Hindlimb muscle (tissue), 1 donor: ENCODE results near the gene IFI27L2. TPM values are rescaled to one million over a fixed set of nuclear protein-coding genes. Genes with fewer than 3 reads are reported as not detected.
"Not testable (repeated sequence)": the region's sequence is repeated elsewhere in the genome, so short reads cannot be mapped to it uniquely, and the experiment has no call there.

Experiments
- DNase-seq: peaks from one replicate; pipeline ENCODE4 v3.0.0-alpha.2; 2013
- polyA plus RNA-seq: library from polyadenylated mRNA; unstranded; fragments of 120-200 nt; gene quantifications from one replicate; pipeline ENCODE4 v1.2.1, GENCODE V29; 2013; ENCODE audit not compliant: insufficient read length

Gene IFI27L2, protein sequence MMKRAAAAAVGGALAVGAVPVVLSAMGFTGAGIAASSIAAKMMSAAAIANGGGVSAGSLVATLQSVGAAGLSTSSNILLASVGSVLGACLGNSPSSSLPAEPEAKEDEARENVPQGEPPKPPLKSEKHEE
- 12.7 TPM for polyA plus RNA-seq

DNA sequence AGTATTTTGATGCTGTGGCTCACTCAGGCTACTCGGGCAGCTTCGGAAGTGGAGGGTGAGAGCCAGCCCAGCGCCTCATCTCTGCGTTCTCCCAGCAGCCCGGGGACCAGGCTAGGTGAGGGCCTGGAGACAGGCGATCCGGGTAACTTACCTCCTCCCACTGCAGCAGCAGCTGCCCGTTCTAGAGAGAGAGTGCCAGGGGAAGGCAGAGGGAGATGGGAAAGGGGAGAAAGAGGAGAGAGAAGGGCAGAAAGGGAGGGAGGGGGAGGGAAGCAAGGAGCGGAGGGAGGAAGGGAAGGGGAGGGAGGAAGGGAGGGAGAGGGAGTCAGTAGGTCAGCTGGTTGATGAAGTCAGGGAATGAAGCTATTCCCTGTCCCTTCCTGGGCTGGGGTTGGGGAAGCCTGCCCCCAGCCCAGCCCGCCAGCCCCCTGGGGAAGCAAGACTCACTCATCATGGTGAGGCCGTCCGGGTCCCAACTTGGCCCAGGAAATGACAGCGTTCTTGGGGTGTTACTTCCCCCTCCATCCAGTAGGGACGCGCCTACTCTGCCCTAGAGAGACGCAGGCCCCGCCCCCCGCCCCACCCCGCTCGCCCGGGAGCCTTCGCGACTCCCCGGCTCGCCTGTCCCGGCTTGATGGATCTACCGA is at the start of gene IFI27L2:
Gene IFI27L2 (minus strand): TSS at position 494 of the 647 bp plus-strand sequence. CDS start 40 bp downstream, at position 454.
- peak; percentile 67 for DNase-seq

DNA sequence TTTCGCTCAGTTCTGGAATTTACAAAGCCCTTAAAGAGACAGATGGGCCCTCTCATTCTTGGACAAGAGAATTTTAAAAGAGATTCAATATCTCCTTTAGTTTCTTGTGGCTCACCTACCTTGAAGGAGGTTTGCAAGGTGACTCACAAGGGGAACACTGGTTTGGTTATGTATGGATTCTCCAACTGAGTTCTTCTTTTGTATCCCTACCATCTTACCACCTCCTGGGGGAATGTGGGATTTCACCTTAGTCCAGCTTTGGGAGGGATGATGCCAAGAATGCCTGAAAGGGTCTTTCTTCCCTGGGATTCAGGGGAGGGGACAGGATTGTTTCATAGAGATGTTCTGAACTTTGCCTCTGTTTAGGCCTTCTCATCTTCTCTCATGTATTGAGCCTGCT is 48.4 kb upstream of the IFI27L2 start:
- DNase-seq = no peak

DNA sequence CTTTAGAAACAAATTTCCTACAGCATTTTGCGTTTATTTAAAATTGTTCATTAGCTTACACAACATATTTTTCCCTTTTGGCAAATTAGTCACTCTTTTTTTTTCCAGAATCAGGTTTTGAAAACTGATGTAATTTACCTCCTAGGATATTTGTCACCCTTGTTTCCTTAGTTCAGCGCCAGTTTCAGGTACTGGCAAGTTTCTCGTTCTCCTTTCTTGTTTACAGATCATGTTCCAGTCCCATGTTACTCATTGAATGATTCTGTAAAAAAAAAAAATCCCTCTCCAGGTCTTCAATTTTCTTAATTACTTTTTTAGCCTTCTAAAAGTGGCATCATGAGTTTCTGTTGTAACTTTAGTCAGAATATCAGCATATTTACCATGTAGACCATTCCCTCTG is 47.4 kb upstream of the IFI27L2 start:
- no peak for DNase-seq

DNA sequence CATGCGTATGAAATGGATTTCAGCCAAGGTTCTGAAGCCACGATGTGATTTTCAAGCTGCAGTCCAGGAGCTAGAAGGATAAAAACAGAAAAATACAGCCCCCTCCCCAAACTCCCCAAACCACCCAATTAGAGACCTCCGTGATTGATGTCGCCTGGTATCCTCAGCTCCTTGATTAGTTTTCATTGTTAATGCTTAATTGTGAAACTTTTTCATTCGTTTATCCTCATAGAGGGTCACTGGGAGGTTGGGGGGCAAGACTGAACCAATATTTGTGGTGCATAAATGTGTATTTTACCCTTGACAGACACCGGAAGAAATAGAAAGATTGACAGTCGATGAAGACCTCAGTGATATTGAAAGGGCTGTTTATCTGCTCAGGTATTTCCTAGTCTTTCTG is 46.3 kb upstream of the IFI27L2 start:
- DNase-seq = no peak

DNA sequence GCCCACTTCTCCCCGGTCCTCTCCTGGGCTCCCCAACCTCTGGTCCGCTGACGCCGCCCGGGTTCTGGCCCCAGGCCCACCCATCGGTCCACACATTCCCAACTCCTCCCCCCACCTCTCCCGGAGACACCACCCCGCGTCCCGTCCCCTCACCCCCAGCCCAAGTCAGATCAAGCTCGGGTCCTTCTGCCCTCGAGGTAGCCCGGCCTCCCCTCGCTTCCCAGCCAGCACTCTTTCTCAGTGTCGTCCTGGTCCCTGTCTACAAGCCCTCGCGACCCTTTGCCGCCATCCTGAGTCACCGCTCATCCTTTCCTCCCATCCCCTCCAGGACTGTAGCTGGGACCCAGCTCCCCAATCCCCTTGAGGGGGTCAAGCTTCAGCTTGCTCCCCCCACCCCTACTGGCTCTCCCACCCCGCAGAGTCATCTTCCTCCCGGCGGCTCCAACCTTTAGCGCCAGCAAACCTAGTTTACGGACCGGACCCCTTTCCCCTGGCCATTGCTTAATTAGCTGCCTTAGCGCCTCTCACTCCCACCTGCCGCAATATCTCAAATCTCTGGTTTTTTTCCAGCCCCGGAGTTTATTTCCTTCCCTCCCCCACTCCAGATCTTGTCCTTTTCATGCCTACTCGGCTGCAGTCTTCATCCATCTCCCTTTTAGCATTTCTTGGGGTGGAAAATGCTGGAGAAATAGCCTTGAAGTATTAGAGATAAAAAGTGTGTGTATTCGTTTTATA is 45.8 kb upstream of the IFI27L2 start:
- DNase-seq = no peak

DNA sequence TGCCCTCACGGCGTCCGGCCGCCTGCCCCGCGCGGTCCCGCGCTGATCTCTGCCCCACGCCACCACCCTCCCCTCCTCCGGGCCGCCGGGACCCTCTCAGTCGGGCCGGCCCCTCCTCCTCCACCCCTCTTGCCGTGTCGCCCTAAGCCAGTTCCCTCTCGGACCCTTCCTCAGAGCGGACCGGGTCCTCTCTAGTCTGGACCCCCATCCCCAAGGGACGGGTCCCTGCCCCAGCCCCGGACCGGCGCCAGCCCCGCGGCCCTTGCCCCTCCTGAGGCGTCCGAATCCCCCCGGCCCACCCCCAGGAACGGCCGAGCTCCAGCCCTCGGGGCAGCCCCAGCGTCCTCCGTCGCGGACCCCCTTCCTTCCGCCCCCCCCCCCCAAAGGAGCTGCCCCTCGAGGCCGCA is 45.2 kb upstream of the IFI27L2 start:
- no peak for DNase-seq

DNA sequence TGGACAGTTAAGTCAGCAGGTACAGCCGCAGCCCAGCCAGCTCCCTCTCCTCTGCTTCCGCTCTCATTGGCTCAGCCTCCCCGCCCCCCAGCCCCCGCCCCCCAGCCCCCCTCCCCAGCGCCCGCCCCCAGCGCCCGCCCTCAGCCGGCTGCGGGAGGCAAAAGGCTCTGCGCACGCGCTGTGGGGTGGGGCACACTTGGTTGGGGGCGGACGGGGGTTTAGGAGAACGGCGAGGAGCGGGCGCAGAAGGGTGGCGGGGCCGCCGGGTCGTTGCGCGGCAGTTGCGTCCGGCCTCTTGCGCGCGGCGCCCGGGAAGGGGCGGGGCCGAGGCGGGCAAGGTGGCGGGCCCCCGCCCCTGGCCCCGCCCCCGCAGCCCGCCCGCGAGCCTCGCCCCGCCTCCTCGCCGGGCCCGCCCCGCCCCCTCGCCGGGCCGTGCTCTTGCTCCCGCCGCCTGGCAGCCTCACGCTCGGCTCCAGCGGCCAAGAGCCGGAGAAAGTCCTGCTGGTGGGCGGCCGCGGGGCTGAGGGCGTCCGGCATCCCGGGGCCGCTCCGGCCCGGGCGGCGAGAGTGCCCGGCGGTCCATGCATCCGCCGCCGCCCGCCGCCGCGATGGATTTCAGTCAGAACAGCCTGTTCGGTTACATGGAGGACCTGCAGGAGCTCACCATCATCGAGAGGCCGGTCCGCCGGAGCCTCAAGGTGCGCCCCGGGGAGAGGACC is 44.6 kb upstream of the IFI27L2 start, which contains the start of gene PPP4R4:
Gene PPP4R4 (plus strand): TSS at position 438 of the 719 bp plus-strand sequence. CDS start 144 bp downstream, at position 582.
- DNase-seq = peak; percentile 71

DNA sequence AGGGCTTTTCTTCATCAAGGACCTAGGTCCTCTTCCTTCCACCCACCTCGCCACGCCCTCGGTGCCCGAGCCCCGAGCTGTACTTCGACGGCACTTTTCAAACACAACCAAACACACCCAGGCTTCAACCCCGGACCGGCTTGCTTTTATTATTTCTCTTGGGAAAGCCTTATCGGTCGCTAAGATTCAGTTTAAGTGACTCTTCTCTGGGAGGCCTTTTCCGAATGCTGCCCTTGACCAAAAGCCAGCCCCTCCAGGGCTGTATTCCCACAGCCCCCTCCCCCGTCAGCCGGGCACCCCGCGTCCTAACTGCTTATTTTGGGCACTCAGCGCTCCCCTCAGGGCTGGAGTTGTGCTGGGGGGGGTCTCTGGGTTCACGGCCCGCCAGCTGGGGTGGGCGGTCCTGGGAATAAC is 44.1 kb upstream of the IFI27L2 start:
- no peak for DNase-seq

DNA sequence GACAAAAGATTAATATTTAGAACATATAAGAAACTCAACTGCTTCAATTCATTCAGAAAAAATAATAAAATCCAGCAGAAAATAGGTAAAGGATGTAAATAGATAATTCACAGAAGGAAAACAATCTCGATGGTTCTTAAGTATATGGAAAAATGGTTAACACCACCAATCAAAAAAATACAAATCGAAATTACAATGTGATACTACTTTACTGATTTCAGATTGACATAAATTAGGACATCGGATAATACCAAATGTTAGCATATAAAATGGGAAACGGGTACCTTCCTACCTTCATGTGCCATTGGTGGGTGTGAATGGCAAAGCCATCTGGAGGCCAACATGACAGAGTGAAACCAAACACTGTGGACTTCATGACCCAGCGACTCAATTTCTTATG is 43.1 kb upstream of the IFI27L2 start:
- DNase-seq = no peak

DNA sequence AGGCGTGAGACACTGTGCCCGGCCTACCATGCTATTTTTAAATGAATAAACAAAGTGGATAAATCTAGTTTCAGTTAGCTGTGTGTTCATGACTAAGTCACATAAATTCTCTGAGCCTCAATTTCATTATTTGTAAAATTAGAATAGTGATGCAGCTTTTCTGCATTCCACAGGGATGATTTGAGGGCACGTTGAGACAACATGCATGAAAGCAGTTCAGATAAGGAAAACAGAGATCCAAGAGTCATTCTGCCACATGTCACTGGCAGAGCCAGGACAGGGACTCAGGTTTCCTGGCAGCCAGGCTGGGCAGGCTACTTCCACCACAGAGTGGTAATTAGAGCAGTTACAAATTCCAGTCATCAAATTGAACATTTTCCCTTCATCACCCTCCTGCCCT is 41.8 kb upstream of the IFI27L2 start:
- no peak for DNase-seq

DNA sequence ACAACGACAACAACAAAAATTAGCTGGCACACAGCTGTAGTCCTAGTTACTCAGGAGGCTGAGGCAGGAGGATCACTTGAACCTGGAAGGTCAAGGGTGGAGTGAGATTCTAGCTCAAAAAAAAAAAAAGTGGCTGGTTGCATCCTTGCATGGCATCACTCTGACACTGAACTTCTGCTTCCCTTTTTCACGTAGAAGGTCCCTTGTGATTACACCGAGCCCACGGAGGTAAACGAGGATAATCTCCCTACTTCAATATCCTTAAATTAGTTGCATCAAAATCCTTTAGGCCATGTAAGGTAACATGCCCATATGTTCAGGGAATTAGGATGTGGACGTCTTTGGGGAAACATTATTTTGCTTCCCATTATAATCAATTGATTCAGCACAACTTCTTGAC is 40.7 kb upstream of the IFI27L2 start:
- DNase-seq = no peak

DNA sequence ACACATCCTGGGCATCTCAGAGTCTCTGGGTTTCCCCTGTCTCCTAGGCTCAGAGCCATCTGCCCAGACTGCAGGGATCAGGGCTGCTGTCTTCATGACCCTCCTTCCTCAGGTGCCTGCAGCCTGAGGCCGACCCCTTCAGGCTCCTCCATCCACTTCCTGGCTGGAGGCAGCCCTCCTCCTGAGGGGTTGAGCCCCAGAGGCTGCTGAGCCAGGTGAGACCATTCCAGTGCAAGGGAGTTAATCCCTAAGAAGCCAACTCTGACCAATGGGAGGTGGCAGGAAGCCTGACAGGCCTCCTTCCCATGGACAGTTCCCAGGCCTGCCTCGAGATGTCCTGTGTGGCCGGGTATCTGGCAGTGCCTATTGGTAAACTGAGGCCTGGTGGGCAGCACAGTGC is 36.3 kb upstream of the IFI27L2 start:
- DNase-seq = no peak

DNA sequence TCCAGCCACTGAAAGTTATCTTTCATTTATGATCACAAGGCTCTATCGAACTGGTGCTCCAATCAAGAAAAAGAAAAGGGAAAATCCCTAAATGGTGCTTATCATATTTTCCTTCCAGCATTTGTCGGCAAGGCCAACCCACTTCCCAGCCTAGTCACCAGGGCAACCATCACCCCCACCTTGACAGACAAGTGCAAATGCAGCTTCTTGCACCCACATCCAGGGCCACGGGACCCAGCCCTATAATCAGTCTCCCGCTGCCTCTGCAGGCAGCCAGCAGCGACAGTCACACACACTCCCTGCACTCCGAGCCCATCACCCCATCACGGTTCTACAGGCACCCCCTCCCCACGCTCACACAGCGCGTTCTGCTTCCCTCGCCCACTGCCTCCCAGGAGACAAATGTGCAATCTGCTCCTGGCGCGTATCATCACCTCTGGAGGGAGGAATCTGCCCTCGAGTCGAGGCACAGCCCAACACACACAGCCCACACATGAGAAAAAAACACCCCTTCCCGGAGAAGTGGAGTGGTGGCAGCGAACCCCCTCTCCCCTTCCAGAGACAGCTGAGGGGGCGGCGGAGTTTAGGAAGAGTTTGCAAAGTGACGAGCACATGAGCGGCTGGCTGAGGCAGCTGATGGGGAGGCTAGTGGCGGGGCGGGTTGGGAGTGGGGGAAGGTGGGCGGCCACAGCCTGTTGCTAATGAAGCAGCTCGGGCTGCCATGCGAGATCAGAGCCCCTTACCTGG is 35.5 kb upstream of the IFI27L2 start:
- DNase-seq = no peak

DNA sequence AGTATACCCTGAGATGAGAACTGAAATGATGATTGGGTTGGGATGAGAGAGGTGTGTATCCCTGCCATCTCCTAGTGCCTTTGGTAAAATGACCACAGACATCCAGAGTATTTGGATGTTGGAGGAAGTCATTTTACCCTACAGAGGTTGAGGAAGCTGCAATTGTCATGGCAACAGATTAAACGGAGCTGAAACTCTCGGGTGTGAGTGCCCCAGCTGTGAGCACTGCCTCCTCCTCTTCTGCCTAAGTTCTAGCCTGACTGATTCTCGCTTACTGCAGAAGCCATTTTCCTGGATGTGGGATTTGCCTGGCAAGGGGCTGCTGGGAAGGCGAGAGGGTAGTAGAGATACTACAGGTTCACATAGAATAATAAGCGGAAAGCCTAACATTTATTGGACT is 34.4 kb upstream of the IFI27L2 start:
- no peak for DNase-seq

DNA sequence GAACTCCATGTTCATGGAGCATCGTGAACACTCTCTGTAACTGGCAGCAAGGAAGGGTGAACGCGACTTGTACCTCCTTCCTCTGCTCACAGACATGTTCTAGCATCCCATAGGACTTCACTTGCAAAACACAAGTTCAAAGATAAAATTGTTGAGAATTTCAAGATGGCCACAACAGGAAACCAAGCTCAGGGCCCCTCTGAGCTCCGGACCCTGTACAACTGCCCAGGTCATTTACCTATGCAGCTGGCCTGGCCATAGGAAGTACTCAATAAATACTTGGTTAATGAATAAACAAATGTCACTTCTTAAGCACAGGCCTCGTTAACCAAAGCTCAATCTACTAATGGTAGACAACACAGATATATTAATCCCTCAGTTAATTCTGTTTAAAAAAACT is 33.1 kb upstream of the IFI27L2 start:
- no peak for DNase-seq

DNA sequence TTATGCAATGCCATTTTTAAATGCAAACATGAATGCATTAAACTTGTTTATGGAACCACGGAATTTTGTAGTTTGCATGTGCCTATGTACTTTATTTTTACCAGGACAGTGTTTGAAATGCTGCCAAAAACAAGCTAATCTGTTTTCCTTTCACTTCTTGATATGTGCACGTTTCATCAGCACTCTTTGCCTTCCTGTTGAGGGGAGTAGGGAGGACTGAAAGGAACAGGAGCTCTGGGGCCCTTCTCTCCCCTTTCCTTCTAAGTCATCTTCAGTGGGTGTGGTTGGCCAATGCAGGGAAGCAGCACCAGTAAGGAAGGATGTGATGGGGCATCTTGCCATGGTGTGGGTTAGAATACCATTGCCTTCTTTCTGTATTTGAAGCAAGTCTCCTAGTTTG is 32.6 kb upstream of the IFI27L2 start:
- no peak for DNase-seq

DNA sequence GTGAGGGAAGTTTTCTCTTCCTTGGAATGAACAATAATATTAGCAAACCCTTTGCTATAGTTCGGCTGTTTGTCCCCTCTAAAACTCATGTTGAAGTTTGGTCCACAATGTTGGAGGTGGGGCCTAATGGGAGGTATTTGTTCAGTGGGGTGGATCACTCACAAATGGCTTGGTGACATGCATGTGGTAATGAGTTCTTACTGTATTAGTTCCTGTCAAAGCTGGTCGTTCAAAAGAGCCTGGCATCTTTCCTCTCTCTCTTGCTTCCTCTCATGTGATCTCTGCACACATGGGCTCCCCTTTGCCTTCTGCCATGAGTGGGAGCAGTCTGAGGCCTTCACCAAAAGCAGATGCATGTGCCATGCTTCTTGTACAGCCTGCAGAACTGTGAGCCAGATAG is 31.7 kb upstream of the IFI27L2 start:
- no peak for DNase-seq

DNA sequence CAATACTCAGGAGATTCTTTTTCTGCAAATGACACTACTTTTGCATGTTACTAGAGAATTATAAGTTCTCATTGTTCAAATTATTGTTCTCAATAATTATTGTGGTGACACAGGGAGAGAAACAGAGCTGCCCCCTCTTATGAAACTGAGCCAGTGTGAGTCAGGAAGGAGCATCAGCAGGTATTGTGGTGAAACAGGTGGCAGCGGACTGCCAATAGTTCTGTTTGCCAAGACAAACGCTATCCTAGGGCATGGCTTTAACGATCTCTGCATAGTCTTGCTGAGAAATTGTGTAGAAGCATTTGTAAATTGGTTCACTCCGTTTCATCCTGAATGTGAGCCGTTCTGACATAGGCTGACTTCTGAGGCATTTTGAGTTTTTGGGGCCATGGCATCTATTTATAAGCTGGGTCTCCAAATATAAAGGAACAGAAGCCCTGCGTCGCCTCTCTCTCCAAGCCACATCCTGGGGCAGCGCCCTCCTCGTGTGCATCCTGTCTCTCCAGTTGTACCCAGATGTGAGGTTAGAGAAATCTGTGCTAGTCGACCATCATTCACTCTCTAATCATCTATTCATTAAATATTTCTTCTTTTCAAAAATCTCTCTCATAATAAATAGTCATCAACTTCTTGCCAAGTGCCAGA is 29.0 kb upstream of the IFI27L2 start:
- DNase-seq = no peak

DNA sequence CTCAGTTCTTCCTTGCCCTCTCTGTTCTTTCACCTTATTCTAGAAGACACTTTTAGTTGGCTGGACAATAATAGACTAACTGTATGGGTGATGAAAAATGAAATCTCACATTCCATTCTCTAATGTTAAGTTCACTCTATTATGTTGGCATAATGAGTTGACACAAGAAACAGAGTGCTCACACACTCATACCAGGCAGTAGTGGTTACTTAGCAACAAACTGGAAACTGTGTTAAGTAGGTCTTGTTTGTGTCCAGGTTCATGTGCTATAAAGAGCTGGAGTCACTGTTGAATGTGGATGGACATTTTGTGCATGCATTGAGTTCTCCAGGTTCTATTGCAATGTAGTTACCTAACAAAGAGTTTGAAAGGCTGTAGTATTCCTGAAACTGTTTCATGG is 27.8 kb upstream of the IFI27L2 start:
- DNase-seq = no peak

DNA sequence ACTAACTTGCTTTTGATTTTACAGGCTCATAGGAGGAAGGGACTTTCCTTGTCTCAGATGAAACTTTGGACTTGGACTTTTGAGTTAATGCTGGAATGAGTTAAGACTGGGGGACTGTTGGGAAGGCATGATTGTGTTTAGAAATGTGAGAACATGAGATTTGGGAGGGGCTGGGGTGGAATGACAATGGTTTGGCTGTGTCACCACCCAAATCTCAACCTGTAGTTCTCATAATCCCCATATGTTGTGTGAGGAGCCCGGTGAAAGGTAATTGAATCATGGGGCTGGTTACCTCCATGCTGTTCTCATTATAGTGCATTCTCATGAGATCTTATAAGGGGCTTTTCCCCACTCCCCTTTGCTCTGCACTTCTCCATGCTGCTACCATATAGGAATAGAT is 26.7 kb upstream of the IFI27L2 start:
- DNase-seq = not testable (repeated sequence)

DNA sequence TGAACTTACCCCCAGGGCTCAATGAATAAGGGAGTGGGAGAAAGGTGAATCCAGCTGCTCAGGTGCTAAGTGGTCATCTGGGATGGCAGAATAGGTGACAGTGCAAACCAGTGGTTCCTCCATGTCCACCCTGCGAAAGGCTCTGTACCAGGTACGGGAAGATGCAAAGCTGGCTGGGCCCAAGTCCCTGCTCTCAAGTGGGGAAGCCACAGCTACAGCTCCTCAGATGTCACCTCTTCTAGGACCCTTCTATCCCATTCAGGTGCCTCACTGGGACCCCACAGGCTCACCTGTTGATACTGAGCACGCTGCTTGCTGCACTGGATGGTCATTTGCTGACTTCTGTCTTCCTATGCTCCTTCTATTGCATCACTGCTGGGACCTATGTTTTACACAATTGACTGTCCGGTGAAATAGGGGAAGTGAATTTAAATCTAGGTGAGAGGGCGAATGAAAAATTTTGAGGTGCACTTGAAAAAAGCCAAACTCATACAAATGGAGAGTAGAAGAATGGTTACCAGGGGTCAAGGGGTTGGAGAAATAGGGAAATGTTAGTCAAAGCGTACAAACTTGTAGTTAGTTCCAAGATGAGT is 24.4 kb upstream of the IFI27L2 start:
- no peak for DNase-seq

DNA sequence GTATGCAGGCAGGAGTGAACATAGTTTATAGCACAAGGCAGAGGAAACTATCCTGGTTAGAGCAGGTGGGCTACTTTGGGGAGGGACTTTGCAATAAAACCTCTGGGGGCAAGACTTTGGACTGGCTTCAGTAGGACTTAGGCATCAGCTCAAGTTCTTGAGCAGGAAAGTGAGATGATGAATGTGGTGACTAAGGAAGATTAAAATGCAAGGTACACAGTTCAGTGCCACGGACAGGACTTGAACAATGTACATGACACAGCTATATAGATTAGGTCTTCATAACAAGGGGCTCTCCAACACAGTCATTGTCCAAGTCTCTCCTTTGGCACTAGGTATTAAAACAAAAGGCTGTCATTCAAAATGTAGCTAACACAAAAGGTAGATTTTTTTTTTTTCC is 23.3 kb upstream of the IFI27L2 start:
- no peak for DNase-seq
